ENCODE data around the gene FTCDNL1.

The FTCDNL1 gene
- 0 to 1.6 (median 0.88) reads per million in 4 experiments for total RNA-seq

- DNase-seq = peak; percentile 11
These were observed at the start of gene FTCDNL1 for GRCh38 chr2:199850718-199851500. Gene FTCDNL1 (minus strand): TSS chr2:199851192. CDS start chr2:199848962, 2,230 bp downstream.

GRCh38 chr2:199896617-199897016 is 45.6 kb upstream of the FTCDNL1 start:
- no peak for DNase-seq

GRCh38 chr2:199895406-199895805 is 44.4 kb upstream of the FTCDNL1 start:
- no peak for DNase-seq

- no peak for DNase-seq
These were observed 32.7 kb upstream of the FTCDNL1 start for GRCh38 chr2:199883474-199884212.

GRCh38 chr2:199882667-199883066 is 31.7 kb upstream of the FTCDNL1 start:
- no peak for DNase-seq

GRCh38 chr2:199875400-199875799 is 24.4 kb upstream of the FTCDNL1 start:
- DNase-seq = no peak

- DNase-seq = no peak
These were observed 23.2 kb upstream of the FTCDNL1 start for GRCh38 chr2:199874209-199874608.

- DNase-seq = no peak
These were observed 19.6 kb upstream of the FTCDNL1 start for GRCh38 chr2:199870581-199870980.

GRCh38 chr2:199869653-199870052 is 18.7 kb upstream of the FTCDNL1 start:
- no peak for DNase-seq

GRCh38 chr2:199869227-199869541 is 18.2 kb upstream of the FTCDNL1 start:
- DNase-seq = no peak

GRCh38 chr2:199868431-199869226 is 17.6 kb upstream of the FTCDNL1 start:
- no peak for DNase-seq

GRCh38 chr2:199865905-199866304 is 14.9 kb upstream of the FTCDNL1 start:
- no peak for DNase-seq

- no peak for DNase-seq
These were observed 11.8 kb upstream of the FTCDNL1 start for GRCh38 chr2:199862788-199863187.

- DNase-seq = no peak
These were observed 10.3 kb upstream of the FTCDNL1 start for GRCh38 chr2:199861132-199861774.

- DNase-seq = no peak
These were observed 4.8 kb upstream of the FTCDNL1 start for GRCh38 chr2:199855812-199856211.

- DNase-seq = no peak
These were observed 891 bp upstream of the FTCDNL1 start for GRCh38 chr2:199851883-199852282.

- DNase-seq = no peak
These were observed 464 bp upstream of the FTCDNL1 start for GRCh38 chr2:199851501-199851810.

GRCh38 chr2:199850218-199850717 is 724 bp downstream of the FTCDNL1 start:
- DNase-seq = no peak

- no peak for DNase-seq
These were observed 2.4 kb downstream of the FTCDNL1 start for GRCh38 chr2:199848389-199849130.

- no peak for DNase-seq
These were observed 3.7 kb downstream of the FTCDNL1 start for GRCh38 chr2:199847181-199847864.

- no peak for DNase-seq
These were observed 8.2 kb downstream of the FTCDNL1 start for GRCh38 chr2:199842631-199843395.
